HepG2 (cell line): ENCODE data around the gene SHISA4. TPM values are rescaled to one million over a fixed set of nuclear protein-coding genes. Genes with fewer than 3 reads are reported as not detected.
A peak's percentile ranks its signal among the peaks of the same experiment; 100 is the strongest.

Experiments
- ASH2L ChIP-seq: fragments of 300-600, 200-600 bp; sonication (generic); IDR thresholded peaks from 2 replicates; pipeline ENCODE4 v1.7.0; 2017; ENCODE audit warnings: low read depth, mild to moderate bottlenecking, moderate library complexity, mixed read lengths, low read length; ENCODE audit not compliant: insufficient read length
- DNMT1 ChIP-seq: sonication (generic); formaldehyde crosslinking; IDR thresholded peaks from 2 replicates; pipeline ENCODE4 v1.5.1; 2020; ENCODE audit warnings: mild to moderate bottlenecking, missing genetic modification reagents
- GLI4 ChIP-seq: sonication (generic); formaldehyde crosslinking; IDR thresholded peaks from 2 replicates; pipeline ENCODE4 v1.5.1; 2020; ENCODE audit warnings: missing genetic modification reagents, mild to moderate bottlenecking, moderate library complexity, borderline replicate concordance
- HDAC2 ChIP-seq: sonication (generic); formaldehyde crosslinking; IDR thresholded peaks from 2 replicates; pipeline ENCODE4 v1.4.0; 2020; ENCODE audit warnings: missing genetic modification reagents
- HNRNPK ChIP-seq: fragments of 200-400 bp; formaldehyde crosslinking; IDR thresholded peaks from 2 replicates; pipeline ENCODE4 v1.6.1; 2018; ENCODE audit warnings: low read length, low read depth, moderate library complexity, mild to moderate bottlenecking; ENCODE audit not compliant: poor library complexity, severe bottlenecking
- NFYC ChIP-seq: IDR thresholded peaks from 2 replicates; pipeline ENCODE4 v1.6.1; 2016; ENCODE audit warnings: missing genetic modification reagents, missing compliant biosample characterization
- POLR2AphosphoS2 ChIP-seq: IDR thresholded peaks from 2 replicates; pipeline ENCODE4 v1.6.1; 2011; ENCODE audit warnings: low read depth, low read length, improper control_type of control experiment
- PRPF4 ChIP-seq: fragments of 200-400 bp; formaldehyde crosslinking; IDR thresholded peaks from 2 replicates; pipeline ENCODE4 v1.6.1; 2016; ENCODE audit warnings: low read length, low read depth; ENCODE audit not compliant: poor library complexity, severe bottlenecking
- RFXANK ChIP-seq: IDR thresholded peaks from 2 replicates; pipeline ENCODE4 v1.6.1; 2016
- SNAI1 ChIP-seq: sonication (generic); formaldehyde crosslinking; IDR thresholded peaks from 2 replicates; pipeline ENCODE4 v1.5.0; 2020; ENCODE audit warnings: mild to moderate bottlenecking, missing genetic modification reagents, borderline replicate concordance
- SNRNP70 ChIP-seq: fragments of 200-400 bp; formaldehyde crosslinking; IDR thresholded peaks from 2 replicates; pipeline ENCODE4 v1.6.1; 2017; ENCODE audit warnings: mild to moderate bottlenecking, low read depth, low read length, moderate library complexity
- TRIM22 ChIP-seq: fragments of 450-650 bp; IDR thresholded peaks from 2 replicates; pipeline ENCODE4 v1.6.1; 2017
- ZBTB2 ChIP-seq: sonication (generic); formaldehyde crosslinking; IDR thresholded peaks from 2 replicates; pipeline ENCODE4 v1.8.0; 2022; ENCODE audit warnings: low read depth, missing genetic modification reagents
- ZFAT ChIP-seq: sonication (generic); formaldehyde crosslinking; conservative IDR thresholded peaks from 2 replicates; pipeline ENCODE4 v1.8.1; 2023; ENCODE audit warnings: missing genetic modification reagents, inconsistent platforms
- ZFP36L1 ChIP-seq: sonication (generic); formaldehyde crosslinking; IDR thresholded peaks from 2 replicates; pipeline ENCODE4 v1.8.0; 2022; ENCODE audit warnings: mild to moderate bottlenecking, missing genetic modification reagents, moderate library complexity
- ZGPAT ChIP-seq: IDR thresholded peaks from 2 replicates; pipeline ENCODE4 v1.6.1; 2016; ENCODE audit warnings: mild to moderate bottlenecking
- ZNF101 ChIP-seq: sonication (generic); formaldehyde crosslinking; IDR thresholded peaks from 2 replicates; pipeline ENCODE4 v1.4.0; 2020; ENCODE audit warnings: mild to moderate bottlenecking, low read depth, missing genetic modification reagents, borderline replicate concordance
- ZNF343 ChIP-seq: sonication (generic); formaldehyde crosslinking; IDR thresholded peaks from 2 replicates; pipeline ENCODE4 v1.4.0; 2020; ENCODE audit warnings: mild to moderate bottlenecking, missing genetic modification reagents
- ZNF556 ChIP-seq: sonication (generic); formaldehyde crosslinking; IDR thresholded peaks from 2 replicates; pipeline ENCODE4 v1.4.0; 2020; ENCODE audit warnings: mild to moderate bottlenecking, missing genetic modification reagents, borderline replicate concordance
- ZNF558 ChIP-seq: sonication (generic); formaldehyde crosslinking; IDR thresholded peaks from 2 replicates; pipeline ENCODE4 v1.9.0; 2022; ENCODE audit warnings: mild to moderate bottlenecking, missing genetic modification reagents, borderline replicate concordance
- ZNF639 ChIP-seq: conservative IDR thresholded peaks from 2 replicates; pipeline ENCODE4 v1.6.1; 2018; ENCODE audit warnings: missing genetic modification reagents
- ZSCAN5A ChIP-seq: sonication (generic); formaldehyde crosslinking; IDR thresholded peaks from 2 replicates; pipeline ENCODE4 v1.8.0; 2022; ENCODE audit warnings: mild to moderate bottlenecking, missing genetic modification reagents, borderline replicate concordance
- polyA plus RNA-seq, 8 experiments: library from polyadenylated mRNA; depleted of rRNA in 3 of 8; stranded (reverse) in 7 of 8; unstranded in 1 of 8; fragments of >200 nt; fragmentation: Illumina TruSeq in 4 of 8; extraction: Trizol in 4 of 8; gene quantifications; 2 replicates each; pipeline versions ENCODE4 v1.2.1 to v1.2.3, GENCODE V29; 2011 to 2016; ENCODE audit warnings: low read depth in 4 of 8, missing spikeins in 1 of 8, mixed read lengths in 1 of 8; ENCODE audit not compliant: insufficient read depth in 1 of 8
- total RNA-seq, 5 experiments: library from RNA; depleted of rRNA; stranded (reverse); fragments of >200 nt; fragmentation: Illumina TruSeq; extraction: Trizol; gene quantifications; 2 replicates each; pipeline ENCODE4 v1.2.3, GENCODE V29; 2016; ENCODE audit warnings: low read depth in 1 of 5

Gene SHISA4
- total and polyA plus RNA-seq, 2 of the 13 experiments (the other 11 are each of a cell fraction or from before 2014, with no cell fraction given) = 0.51 to 1.0 TPM

GRCh38 chr1:201895913-201896807 lies 7.5 kb downstream of the SHISA4 start (continued):
- TF ChIP-seq SNAI1 (CRISPR knock-in tag) (no peak), ZNF639 (no peak), ZNF556 (no peak; the same call in 1 of the 2 replicates), ZFAT (no peak), DNMT1 (no peak), ZNF343 (CRISPR knock-in tag) (no peak), GLI4 (CRISPR knock-in tag) (no peak), PRPF4 (no peak), HNRNPK (no peak), ZSCAN5A (CRISPR knock-in tag) (no peak), ZBTB2 (CRISPR knock-in tag) (no peak), HDAC2 (peak; percentile 34; the same call in 1 of the 2 replicates), TRIM22 (no peak), ZFP36L1 (CRISPR knock-in tag) (no peak), POLR2AphosphoS2 (no peak), ZNF101 (CRISPR knock-in tag) (no peak), ASH2L (no peak), ZGPAT (CRISPR knock-in tag) (peak; percentile 48; the same call in 1 of the 2 replicates), ZNF558 (CRISPR knock-in tag) (no peak), NFYC (no peak), SNRNP70 (no peak), RFXANK (CRISPR knock-in tag) (no peak)
